C4-2B (cell line): ENCODE results near the gene B4GALT4.

ENCODE experiments used
- H3K27ac ChIP-seq: fragments of 450-650 bp; 2 replicates; pipeline ENCODE4 v1.5.1; 2017
- ZFX ChIP-seq: fragments of 450-650 bp; IDR thresholded peaks from 2 replicates; pipeline ENCODE4 v1.6.1; 2017
- TF ChIP-seq, protein P1 (sequence below): fragments of 450-650 bp; conservative IDR thresholded peaks from 2 replicates; pipeline ENCODE4 v1.5.1; 2017; ENCODE audit warnings: mild to moderate bottlenecking

Gene B4GALT4

DNA sequence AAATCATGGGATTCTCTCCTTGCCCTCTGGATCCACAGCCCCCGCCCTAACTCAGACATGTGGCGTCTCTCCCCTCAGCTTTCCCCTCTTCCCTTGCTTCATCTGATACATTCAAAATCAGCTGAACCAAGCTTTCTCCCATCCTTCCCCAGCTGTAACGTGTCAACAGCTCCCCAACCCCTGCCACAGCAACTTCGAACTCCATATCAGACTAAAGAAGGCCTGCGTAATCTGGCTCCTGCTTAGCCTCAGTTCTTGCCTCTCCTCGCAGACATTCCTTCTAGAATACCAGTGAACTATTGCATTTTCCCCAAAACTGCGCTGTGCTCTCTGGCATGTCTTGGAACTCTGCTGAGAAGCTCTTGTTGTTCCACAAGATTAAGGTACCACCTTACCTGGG, 18.3 kb downstream of the B4GALT4 start:
- H3K27ac ChIP-seq: no peak overlapping the region
- TF ChIP-seq, protein P1, sequence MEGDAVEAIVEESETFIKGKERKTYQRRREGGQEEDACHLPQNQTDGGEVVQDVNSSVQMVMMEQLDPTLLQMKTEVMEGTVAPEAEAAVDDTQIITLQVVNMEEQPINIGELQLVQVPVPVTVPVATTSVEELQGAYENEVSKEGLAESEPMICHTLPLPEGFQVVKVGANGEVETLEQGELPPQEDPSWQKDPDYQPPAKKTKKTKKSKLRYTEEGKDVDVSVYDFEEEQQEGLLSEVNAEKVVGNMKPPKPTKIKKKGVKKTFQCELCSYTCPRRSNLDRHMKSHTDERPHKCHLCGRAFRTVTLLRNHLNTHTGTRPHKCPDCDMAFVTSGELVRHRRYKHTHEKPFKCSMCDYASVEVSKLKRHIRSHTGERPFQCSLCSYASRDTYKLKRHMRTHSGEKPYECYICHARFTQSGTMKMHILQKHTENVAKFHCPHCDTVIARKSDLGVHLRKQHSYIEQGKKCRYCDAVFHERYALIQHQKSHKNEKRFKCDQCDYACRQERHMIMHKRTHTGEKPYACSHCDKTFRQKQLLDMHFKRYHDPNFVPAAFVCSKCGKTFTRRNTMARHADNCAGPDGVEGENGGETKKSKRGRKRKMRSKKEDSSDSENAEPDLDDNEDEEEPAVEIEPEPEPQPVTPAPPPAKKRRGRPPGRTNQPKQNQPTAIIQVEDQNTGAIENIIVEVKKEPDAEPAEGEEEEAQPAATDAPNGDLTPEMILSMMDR: no peak
- no peak for TF ChIP-seq ZFX

DNA sequence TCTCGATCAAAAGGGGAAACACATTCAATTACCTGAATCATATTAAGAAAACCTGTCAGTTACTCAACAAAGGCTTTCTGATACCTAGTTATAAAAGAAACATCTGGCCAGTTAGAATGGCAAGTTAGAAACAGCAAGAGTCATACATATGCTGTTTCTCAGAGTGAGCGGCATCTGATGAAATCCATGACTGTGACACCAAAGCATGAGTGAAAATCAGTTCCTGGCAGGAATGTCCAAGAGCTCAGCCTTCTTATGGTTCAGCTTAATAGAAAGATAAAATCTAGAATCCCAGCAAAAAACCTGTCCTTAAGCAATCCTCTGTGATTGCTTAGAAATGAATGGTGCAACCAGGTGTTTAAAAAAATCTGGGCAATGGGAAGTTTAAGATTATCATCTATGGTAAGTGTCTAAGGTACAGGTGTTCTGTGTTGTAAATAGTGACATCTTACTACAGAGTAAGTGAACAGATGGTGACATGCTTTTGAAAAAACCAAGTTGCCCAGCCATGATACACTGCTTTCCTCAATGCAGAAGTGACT, 18.8 kb downstream of the B4GALT4 start:
- no peak for TF ChIP-seq ZFX
- TF ChIP-seq, protein P1: no peak
- no peak overlapping the region for H3K27ac ChIP-seq

- TF ChIP-seq, protein P1: no peak
- no peak for TF ChIP-seq ZFX
- H3K27ac ChIP-seq: no peak overlapping the region
Measured at GRCh38 chr3:119220970-119221667, 19.6 kb downstream of the B4GALT4 start.

DNA sequence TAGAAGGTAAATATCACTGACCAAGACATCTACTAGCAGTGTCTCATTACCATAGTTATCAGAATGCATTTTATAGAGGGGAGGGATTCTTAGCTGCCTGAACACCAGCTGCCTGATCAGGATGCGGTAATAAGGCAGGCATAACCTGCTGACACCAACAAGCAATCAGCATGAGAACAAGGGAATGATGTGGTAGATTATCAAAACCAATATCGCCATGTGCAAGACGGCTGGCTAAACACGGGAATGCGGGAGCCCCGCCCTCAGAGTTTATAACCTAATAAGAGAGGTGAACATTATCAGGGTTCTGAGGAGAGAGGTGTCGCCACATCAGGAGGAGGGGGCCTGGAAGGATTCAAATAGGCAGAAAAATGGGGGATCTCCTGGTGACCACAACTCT, 20.5 kb downstream of the B4GALT4 start:
- TF ChIP-seq, protein P1: no peak
- no peak for TF ChIP-seq ZFX
- no peak overlapping the region for H3K27ac ChIP-seq

DNA sequence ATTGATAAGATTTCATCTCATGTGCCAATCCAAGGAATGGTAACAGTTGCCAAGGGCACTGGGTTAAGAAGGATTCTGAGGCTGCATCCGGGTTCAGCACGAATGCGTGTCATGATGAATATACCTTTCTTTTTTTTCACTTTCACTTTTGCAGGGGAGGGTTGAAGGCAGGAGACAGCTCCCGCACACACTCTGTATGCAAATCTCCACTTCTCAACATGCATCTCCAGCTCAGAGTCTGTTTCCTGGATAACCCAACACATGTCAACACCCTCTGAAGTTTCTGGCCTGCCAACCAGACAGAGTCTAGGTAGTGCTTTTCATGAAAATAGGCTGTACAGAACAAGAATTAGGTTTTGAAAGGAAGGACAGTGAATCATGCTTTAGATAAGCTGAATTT, 21.6 kb downstream of the B4GALT4 start:
- TF ChIP-seq ZFX: no peak
- TF ChIP-seq, protein P1: no peak
- H3K27ac ChIP-seq: no peak overlapping the region

DNA sequence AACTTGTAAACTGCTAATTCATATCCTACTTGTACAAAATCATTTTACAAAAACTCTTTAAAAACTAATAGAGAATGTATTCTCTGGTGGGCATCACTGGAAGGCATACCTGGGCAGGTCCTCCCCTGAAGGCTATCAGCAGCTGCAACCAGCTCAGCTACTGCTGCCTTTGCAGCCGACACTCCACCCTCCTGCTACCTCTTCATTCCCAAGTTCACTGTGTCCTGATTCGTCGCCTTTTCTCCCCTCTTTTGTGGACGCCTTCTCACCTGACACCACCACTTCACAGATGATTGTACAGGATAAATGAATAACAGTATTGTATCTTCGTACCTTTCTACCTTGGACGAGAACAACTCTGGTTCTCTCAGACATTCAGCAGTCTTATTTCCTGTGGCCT, 28.9 kb downstream of the B4GALT4 start:
- TF ChIP-seq, protein P1: no peak
- TF ChIP-seq ZFX: no peak
- no peak overlapping the region for H3K27ac ChIP-seq

- no peak overlapping the region for H3K27ac ChIP-seq
- TF ChIP-seq, protein P1: no peak
- TF ChIP-seq ZFX: no peak
Measured at GRCh38 chr3:119211193-119211592, 29.5 kb downstream of the B4GALT4 start.
